Endodermal cell (in vitro differentiated cells): Measurements from ENCODE around the gene TATDN3. TPM values are rescaled to one million over a fixed set of nuclear protein-coding genes. Genes with fewer than 3 reads are reported as not detected.

Experiments
- DNase-seq: peaks from one replicate; pipeline ENCODE4 v3.0.0-alpha.2; 2017
- H3K27ac ChIP-seq: 2 replicates; pipeline ENCODE4 v1.5.1; 2013; ENCODE audit warnings: mild to moderate bottlenecking, low read depth, low read length, moderate library complexity
- H3K27me3 ChIP-seq: 2 replicates; pipeline ENCODE4 v1.6.1; 2013; ENCODE audit warnings: mild to moderate bottlenecking, low read length, moderate library complexity; ENCODE audit not compliant: insufficient read depth, control insufficient read depth, poor library complexity, severe bottlenecking
- H3K36me3 ChIP-seq: 2 replicates; pipeline ENCODE4 v1.7.0; 2013; ENCODE audit warnings: mild to moderate bottlenecking, low read length, moderate library complexity; ENCODE audit not compliant: control insufficient read depth, insufficient read depth
- H3K4me1 ChIP-seq: one replicate; pipeline ENCODE4 v1.7.0; 2013; ENCODE audit warnings: low read length; ENCODE audit not compliant: control insufficient read depth, insufficient read depth
- H3K4me3 ChIP-seq: 2 replicates; pipeline ENCODE4 v1.5.1; 2013; ENCODE audit warnings: mild to moderate bottlenecking, low read length, moderate library complexity
- H3K9ac ChIP-seq: 2 replicates; pipeline ENCODE4 v1.6.1; 2013; ENCODE audit warnings: mild to moderate bottlenecking, low read length, moderate library complexity; ENCODE audit not compliant: poor library complexity, severe bottlenecking; ENCODE audit errors: extremely low read depth
- H3K9me3 ChIP-seq: 2 replicates; pipeline ENCODE4 v1.6.1; 2013; ENCODE audit warnings: mild to moderate bottlenecking, low read length, moderate library complexity; ENCODE audit not compliant: control insufficient read depth
- H3K27ac Mint-ChIP-seq: 2 replicates; pipeline ENCODE4 v1.8.0; 2020; ENCODE audit warnings: mixed read lengths
- H3K27me3 Mint-ChIP-seq: 2 replicates; pipeline ENCODE4 v1.8.0; 2021; ENCODE audit warnings: mild to moderate bottlenecking, mixed read lengths; ENCODE audit not compliant: insufficient read depth
- H3K36me3 Mint-ChIP-seq: 2 replicates; pipeline ENCODE4 v1.8.0; 2020; ENCODE audit warnings: low read depth, mixed read lengths
- H3K4me1 Mint-ChIP-seq: 2 replicates; pipeline ENCODE4 v1.8.0; 2020; ENCODE audit warnings: mixed read lengths
- H3K4me3 Mint-ChIP-seq: 2 replicates; pipeline ENCODE4 v1.8.0; 2020; ENCODE audit warnings: mild to moderate bottlenecking, moderate library complexity, mixed read lengths
- H3K9me3 Mint-ChIP-seq: 2 replicates; pipeline ENCODE4 v1.8.0; 2020; ENCODE audit warnings: mild to moderate bottlenecking, mixed read lengths
- WGBS, 2 experiments: methylation state at CpG; one replicate each; pipeline versions ENCODE4 v1.1.5 to v1.1.7; 2013; ENCODE audit warnings: missing lambda C conversion rate in 2 of 2, mixed read lengths in 1 of 2; ENCODE audit not compliant: insufficient coverage in 1 of 2, insufficient read length in 1 of 2; 5-methylcytosine and 5-hydroxymethylcytosine counted together
- long read RNA-seq, 4 experiments: library from polyadenylated mRNA in 2 of 4; library from RNA in 1 of 4; library from capped mRNA in 1 of 4; stranded (forward) in 3 of 4; unstranded in 1 of 4; transcript quantifications; one replicate each; pipeline ENCODE4 v2.0.0, GENCODE V29; 2020 to 2021; ENCODE audit warnings: inconsistent platforms in 1 of 4
- polyA plus RNA-seq, 2 experiments: library from polyadenylated mRNA; stranded (reverse); fragments of 50-300 nt; gene quantifications; one replicate each; pipeline ENCODE4 v1.2.3, GENCODE V29; 2013
- total RNA-seq, 2 donors: library from RNA; stranded (reverse); fragmentation: NEBNext Ultra II Directional in 1 of 2; extraction: Animal tissue kit (Norgen Biotek cat#: 25700) in 1 of 2; gene quantifications; 2 replicates in 1 of 2; 3 replicates in 1 of 2; pipeline ENCODE4 v1.2.1, GENCODE V29; 2021
- TF ChIP-seq, protein P1 (sequence below): fragments of 200-600 bp; sonication (generic); conservative IDR thresholded peaks from 2 replicates; pipeline ENCODE4 v1.5.0; 2021; ENCODE audit warnings: antibody characterized with exemption, mild to moderate bottlenecking

The TATDN3 gene, protein sequence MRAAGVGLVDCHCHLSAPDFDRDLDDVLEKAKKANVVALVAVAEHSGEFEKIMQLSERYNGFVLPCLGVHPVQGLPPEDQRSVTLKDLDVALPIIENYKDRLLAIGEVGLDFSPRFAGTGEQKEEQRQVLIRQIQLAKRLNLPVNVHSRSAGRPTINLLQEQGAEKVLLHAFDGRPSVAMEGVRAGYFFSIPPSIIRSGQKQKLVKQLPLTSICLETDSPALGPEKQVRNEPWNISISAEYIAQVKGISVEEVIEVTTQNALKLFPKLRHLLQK
- 10 to 100 TPM; 14.9 to 26.3 TPM for total RNA-seq
- polyA plus RNA-seq (2013, experiment 1 of 2), result 15.0 TPM
- polyA plus RNA-seq (2013, experiment 2 of 2), result 17.7 TPM
- long read RNA-seq, experiment 1, partial matches to known transcripts, result 2 of 11 reads
- long read RNA-seq, experiment 1, other reads (novel, unspliced or antisense), result 4 of 11 reads
- long read RNA-seq, experiment 2, transcript TATDN3-201 (10 exons, 2,321 nt), result major isoform, 25 of 63 reads
- long read RNA-seq, experiment 2, transcript TATDN3-214 (10 exons, 1,381 nt), result minor isoform, 9 of 63 reads
- long read RNA-seq, experiment 2, transcript TATDN3-202 (10 exons, 2,389 nt), result major isoform, 25 of 63 reads
- long read RNA-seq, experiment 2, partial matches to known transcripts, result 1 of 63 reads
- long read RNA-seq, experiment 2, other reads (novel, unspliced or antisense), result 2 of 63 reads
- long read RNA-seq, experiment 3, transcript TATDN3-202 (10 exons, 2,389 nt), result major isoform, 26 of 58 reads
- long read RNA-seq, experiment 3, transcript TATDN3-201 (10 exons, 2,321 nt), result minor isoform, 16 of 58 reads
- long read RNA-seq, experiment 3, transcript TATDN3-214 (10 exons, 1,381 nt), result minor isoform, 9 of 58 reads
- long read RNA-seq, experiment 3, partial matches to known transcripts, result 1 of 58 reads
- long read RNA-seq, experiment 3, other reads (novel, unspliced or antisense), result 6 of 58 reads
- long read RNA-seq, experiment 4, transcript TATDN3-201 (10 exons, 2,321 nt), result major isoform, 16 of 40 reads
- long read RNA-seq, experiment 4, transcript TATDN3-202 (10 exons, 2,389 nt), result minor isoform, 15 of 40 reads
- long read RNA-seq, experiment 4, partial matches to known transcripts, result 3 of 40 reads
- long read RNA-seq, experiment 4, other reads (novel, unspliced or antisense), result 3 of 40 reads

DNA sequence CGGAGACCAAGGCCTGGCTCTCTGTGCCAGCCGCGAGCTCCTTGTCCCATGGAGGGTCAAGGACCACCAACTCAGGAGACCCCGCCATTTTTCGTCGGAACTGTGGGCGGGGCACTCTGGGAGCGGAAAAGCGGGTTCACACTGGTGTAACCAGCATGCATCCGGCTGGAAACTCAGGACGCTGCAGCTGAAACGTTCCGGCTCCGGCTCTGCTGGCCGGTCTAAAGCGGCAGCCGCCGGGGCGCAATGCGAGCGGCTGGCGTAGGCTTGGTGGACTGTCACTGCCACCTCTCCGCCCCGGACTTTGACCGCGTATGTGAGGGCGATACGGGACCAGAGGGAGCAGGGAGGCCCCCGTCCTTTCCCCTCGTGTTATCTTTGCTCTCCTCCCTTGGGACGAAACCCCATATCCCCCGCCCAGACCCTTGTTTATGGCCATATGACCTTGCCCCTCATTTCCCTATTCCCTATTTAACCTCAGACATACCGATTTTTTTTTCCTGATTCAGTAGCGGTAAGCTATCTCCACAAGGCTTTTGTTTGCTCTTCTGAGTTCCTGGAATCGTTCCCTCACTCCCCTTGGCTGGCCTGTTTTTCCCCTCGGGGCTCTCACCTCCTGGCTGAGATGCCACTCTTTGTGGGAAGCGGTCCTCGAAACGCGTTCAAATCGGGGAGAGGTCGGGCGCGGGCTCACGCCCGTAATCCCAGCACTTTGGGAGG, at the start of gene TATDN3, which contains the start of gene NSL1:
TATDN3 (plus strand) TSS at position 219 of the 720 bp plus-strand sequence; CDS start at position 247, 28 bp downstream.
NSL1 (minus strand) TSS at position 102 of the 720 bp plus-strand sequence; CDS start at position 88, 14 bp downstream.
- TF ChIP-seq, protein P1, sequence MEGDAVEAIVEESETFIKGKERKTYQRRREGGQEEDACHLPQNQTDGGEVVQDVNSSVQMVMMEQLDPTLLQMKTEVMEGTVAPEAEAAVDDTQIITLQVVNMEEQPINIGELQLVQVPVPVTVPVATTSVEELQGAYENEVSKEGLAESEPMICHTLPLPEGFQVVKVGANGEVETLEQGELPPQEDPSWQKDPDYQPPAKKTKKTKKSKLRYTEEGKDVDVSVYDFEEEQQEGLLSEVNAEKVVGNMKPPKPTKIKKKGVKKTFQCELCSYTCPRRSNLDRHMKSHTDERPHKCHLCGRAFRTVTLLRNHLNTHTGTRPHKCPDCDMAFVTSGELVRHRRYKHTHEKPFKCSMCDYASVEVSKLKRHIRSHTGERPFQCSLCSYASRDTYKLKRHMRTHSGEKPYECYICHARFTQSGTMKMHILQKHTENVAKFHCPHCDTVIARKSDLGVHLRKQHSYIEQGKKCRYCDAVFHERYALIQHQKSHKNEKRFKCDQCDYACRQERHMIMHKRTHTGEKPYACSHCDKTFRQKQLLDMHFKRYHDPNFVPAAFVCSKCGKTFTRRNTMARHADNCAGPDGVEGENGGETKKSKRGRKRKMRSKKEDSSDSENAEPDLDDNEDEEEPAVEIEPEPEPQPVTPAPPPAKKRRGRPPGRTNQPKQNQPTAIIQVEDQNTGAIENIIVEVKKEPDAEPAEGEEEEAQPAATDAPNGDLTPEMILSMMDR, result no peak
- Histone ChIP-seq H3K36me3 (peaks cover 9% of the 10 kb centered on the region), H3K9ac (peak within 1 kb of the TSS; percentile 83), H3K27me3 (no peaks in the 10 kb centered on the region), H3K27ac (peak within 1 kb of the TSS; percentile 80), H3K4me1 (no peaks in the 10 kb centered on the region), H3K9me3 (no peaks in the 10 kb centered on the region), H3K4me3 (peak within 1 kb of the TSS; percentile 92)
- Mint-ChIP-seq H3K27ac (peak within 1 kb of the TSS; percentile 96), H3K4me3 (peak within 1 kb of the TSS; percentile 95), H3K36me3 (peaks cover 19% of the 10 kb centered on the region), H3K4me1 (peaks cover 23% of the 10 kb centered on the region), H3K27me3 (no peaks in the 10 kb centered on the region), H3K9me3 (no peaks in the 10 kb centered on the region)
- WGBS, 2 experiments, result 0% methylated on average over 38 to 46 of the region's 46 CpGs
- peak; percentile 98 for DNase-seq

DNA sequence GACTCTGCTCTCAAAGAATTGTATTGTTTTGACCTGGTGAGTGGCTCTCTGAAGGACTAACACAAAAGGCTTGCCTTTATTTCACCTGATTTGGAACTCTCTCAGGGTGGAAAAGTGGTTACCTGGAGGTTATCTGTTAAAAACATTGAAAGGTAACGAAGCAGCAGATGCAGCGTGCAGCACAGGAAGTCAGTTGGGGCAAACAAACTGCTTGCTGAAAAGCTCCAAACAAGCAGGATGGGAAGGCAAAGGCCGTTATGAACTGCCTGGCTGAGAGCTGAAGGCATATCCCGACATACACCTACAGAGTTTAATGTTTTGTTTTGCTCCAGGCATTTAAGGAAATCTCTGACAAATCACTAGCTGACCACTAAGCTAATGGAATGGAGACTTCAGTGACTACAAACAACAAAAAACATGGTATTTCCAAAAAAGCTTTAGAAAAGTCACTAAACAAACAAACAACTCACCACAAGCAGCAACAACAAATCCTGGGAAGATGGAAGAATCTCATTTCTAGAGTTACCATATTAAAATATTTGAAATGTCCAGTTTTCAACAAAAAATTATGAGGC, 47.7 kb upstream of the TATDN3 start:
- peaks cover 12% of the 10 kb centered on the region for H3K4me1 Mint-ChIP-seq
- TF ChIP-seq, protein P1, result no peak
- H3K27ac Mint-ChIP-seq, result peak overlapping the region; percentile 62
- 82 to 87% methylated on average over 4 of the region's 4 CpGs for WGBS, 2 experiments
- DNase-seq, result no peak
- peak overlapping the region; percentile 3 for H3K4me3 Mint-ChIP-seq
- peaks cover 10% of the 10 kb centered on the region for H3K9me3 Mint-ChIP-seq
- H3K36me3 Mint-ChIP-seq, result peaks cover 29% of the 10 kb centered on the region
- H3K27ac ChIP-seq, result no peak overlapping the region
- H3K27me3 Mint-ChIP-seq, result no peaks in the 10 kb centered on the region
- peaks cover 21% of the 10 kb centered on the region for H3K36me3 ChIP-seq
- no peak overlapping the region for H3K9ac ChIP-seq
- H3K27me3 ChIP-seq, result no peaks in the 10 kb centered on the region
- peaks cover 23% of the 10 kb centered on the region for H3K9me3 ChIP-seq
- peaks cover 8% of the 10 kb centered on the region for H3K4me1 ChIP-seq
- H3K4me3 ChIP-seq, result no peak overlapping the region
